K562 (cell line): ENCODE results near the gene TXNRD2. TPM values are rescaled to one million over a fixed set of nuclear protein-coding genes. Genes with fewer than 3 reads are reported as not detected.

ENCODE experiments used
- DDX20 ChIP-seq: fragments of 450-650 bp; IDR thresholded peaks from 2 replicates; pipeline ENCODE4 v1.6.1; 2016; ENCODE audit warnings: missing genetic modification characterization, low read depth, mild to moderate bottlenecking, missing compliant biosample characterization, moderate library complexity
- ERF ChIP-seq: fragments of 450-650 bp; formaldehyde crosslinking; IDR thresholded peaks from 2 replicates; pipeline ENCODE4 v1.4.0; 2020; ENCODE audit warnings: mild to moderate bottlenecking, mixed read lengths
- HMGN3 ChIP-seq: IDR thresholded peaks from 2 replicates; pipeline ENCODE4 v1.6.1; 2011; ENCODE audit warnings: borderline replicate concordance, low read depth, mild to moderate bottlenecking, mixed read lengths, low read length; ENCODE audit not compliant: insufficient read length; ENCODE audit errors: extremely low read depth
- KAT2B ChIP-seq: IDR thresholded peaks from one replicate; pipeline ENCODE4 v1.6.1; 2012; ENCODE audit warnings: low read depth, mild to moderate bottlenecking, control low read depth, inconsistent platforms, low read length, moderate library complexity
- KLF10 ChIP-seq: fragments of 250-450 bp; sonication (Bioruptor Pico); IDR thresholded peaks from 2 replicates; pipeline ENCODE4 v1.6.1; 2021; ENCODE audit warnings: matching md5 sums
- MECOM ChIP-seq: fragments of 250-450 bp; sonication (Bioruptor Pico); IDR thresholded peaks from 2 replicates; pipeline ENCODE4 v1.8.0; 2022; ENCODE audit warnings: inconsistent platforms
- MEF2A ChIP-seq: IDR thresholded peaks from 2 replicates; pipeline ENCODE4 v1.6.1; 2011; ENCODE audit warnings: low read depth, mild to moderate bottlenecking, low read length, moderate library complexity; ENCODE audit not compliant: control insufficient read depth
- MEIS2 ChIP-seq: fragments of 450-650 bp; IDR thresholded peaks from 2 replicates; pipeline ENCODE4 v1.6.1; 2014; ENCODE audit warnings: mild to moderate bottlenecking; ENCODE audit not compliant: partially characterized antibody
- MLLT1 ChIP-seq, 2 experiments: fragments of 450-650 bp; IDR thresholded peaks; 2 replicates each; pipeline ENCODE4 v1.6.1; 2016
- NCOA4 ChIP-seq: fragments of 450-650 bp; IDR thresholded peaks from 2 replicates; pipeline ENCODE4 v1.6.1; 2018; ENCODE audit warnings: mild to moderate bottlenecking; ENCODE audit not compliant: partially characterized antibody
- NFATC3 ChIP-seq: fragments of 450-650 bp; IDR thresholded peaks from 2 replicates; pipeline ENCODE4 v1.6.1; 2017; ENCODE audit warnings: mild to moderate bottlenecking
- PHF20 ChIP-seq: fragments of 450-650 bp; IDR thresholded peaks from 2 replicates; pipeline ENCODE4 v1.6.1; 2018; ENCODE audit not compliant: partially characterized antibody
- POLR2G ChIP-seq: fragments of 200-400 bp; formaldehyde crosslinking; IDR thresholded peaks from 2 replicates; pipeline ENCODE4 v1.6.1; 2017; ENCODE audit warnings: low read depth, mild to moderate bottlenecking, antibody characterized with exemption, low read length, moderate library complexity
- RBM25 ChIP-seq: fragments of 200-400 bp; formaldehyde crosslinking; IDR thresholded peaks from 2 replicates; pipeline ENCODE4 v1.6.1; 2018; ENCODE audit warnings: low read length, low read depth, moderate library complexity; ENCODE audit not compliant: severe bottlenecking
- RCOR1 ChIP-seq, 2 experiments: IDR thresholded peaks; 2 replicates each; pipeline ENCODE4 v1.6.1; 2012; ENCODE audit warnings: low read depth in 2 of 2, low read length in 2 of 2, borderline replicate concordance in 1 of 2, improper control_type of control experiment in 1 of 2
- THRAP3 ChIP-seq: fragments of 450-650 bp; IDR thresholded peaks from 2 replicates; pipeline ENCODE4 v1.6.1; 2016; ENCODE audit warnings: mild to moderate bottlenecking, inconsistent platforms, borderline replicate concordance
- TRIM24 ChIP-seq, 2 experiments: fragments of 450-650 bp; IDR thresholded peaks; 2 replicates each; pipeline ENCODE4 v1.6.1; 2016
- ZNF12 ChIP-seq: sonication (generic); formaldehyde crosslinking; IDR thresholded peaks from 2 replicates; pipeline ENCODE4 v1.4.0; 2020; ENCODE audit warnings: mild to moderate bottlenecking, missing genetic modification reagents
- ZNF165 ChIP-seq: fragments of 250-450 bp; sonication (Bioruptor Pico); IDR thresholded peaks from 2 replicates; pipeline ENCODE4 v1.4.0; 2020; ENCODE audit warnings: borderline replicate concordance
- ZNF197 ChIP-seq: fragments of 200-800 bp; sonication (Bioruptor generic); IDR thresholded peaks from 2 replicates; pipeline ENCODE4 v1.6.1; 2016; ENCODE audit warnings: low read depth, missing genetic modification characterization, missing compliant biosample characterization
- ZNF282 ChIP-seq: sonication (generic); formaldehyde crosslinking; IDR thresholded peaks from 2 replicates; pipeline ENCODE4 v1.8.1; 2023; ENCODE audit warnings: missing genetic modification reagents
- ZNF830 ChIP-seq: fragments of 250-450 bp; sonication (Bioruptor Pico); IDR thresholded peaks from 2 replicates; pipeline ENCODE4 v1.5.0; 2021; ENCODE audit warnings: mild to moderate bottlenecking
- polyA plus RNA-seq, 8 experiments: library from polyadenylated mRNA; depleted of rRNA in 4 of 8; stranded (reverse) in 5 of 8; unstranded in 3 of 8; fragments of >200 nt; fragmentation: Nextera tagmentation in 2 of 8; fragmentation: Illumina TruSeq in 1 of 8; extraction: Ambion mirVana in 2 of 8; extraction: Trizol in 1 of 8; gene quantifications; 2 replicates each; pipeline versions ENCODE4 v1.2.1 to v1.2.3, GENCODE V29; 2011 to 2014; ENCODE audit warnings: inconsistent platforms in 1 of 8, missing spikeins in 1 of 8
- total RNA-seq, 7 experiments: library from RNA; depleted of rRNA in 6 of 7; stranded (reverse); fragments of >200 nt in 6 of 7; fragmentation: Illumina TruSeq in 2 of 7; extraction: Trizol in 2 of 7; gene quantifications; 2 replicates each; pipeline versions ENCODE4 v1.2.1 to v1.2.3, GENCODE V29; 2011 to 2021; ENCODE audit warnings: low replicate concordance in 1 of 7
- TF ChIP-seq, protein P1 (sequence below): fragments of 450-650 bp; formaldehyde crosslinking; IDR thresholded peaks from 2 replicates; pipeline ENCODE4 v1.4.0; 2020; ENCODE audit warnings: mild to moderate bottlenecking, moderate library complexity
- TF ChIP-seq, protein P2 (sequence below): fragments of 450-650 bp; IDR thresholded peaks from 2 replicates; pipeline ENCODE4 v1.6.1; 2016
- TF ChIP-seq, protein P3 (sequence below): fragments of 250-450 bp; sonication (Bioruptor Pico); IDR thresholded peaks from 2 replicates; pipeline ENCODE4 v1.6.1; 2021; ENCODE audit warnings: mild to moderate bottlenecking

TXNRD2 gene
- total and polyA plus RNA-seq, 9 of the 15 experiments (the other 6 are each of a cell fraction or from before 2014, with no cell fraction given): 3.3 to 80.2 (median 49.4) TPM

- no peak for TF ChIP-seq ZNF282 (CRISPR knock-in tag)
- no peak for TF ChIP-seq ERF
- no peak for TF ChIP-seq MLLT1 (IDR thresholded peaks at IDR 0.05)
- no peak for TF ChIP-seq TRIM24 (IDR thresholded peaks at IDR 0.05)
- TF ChIP-seq HMGN3: no peak
- no peak for TF ChIP-seq ZNF12 (CRISPR knock-in tag)
- TF ChIP-seq, protein P1, sequence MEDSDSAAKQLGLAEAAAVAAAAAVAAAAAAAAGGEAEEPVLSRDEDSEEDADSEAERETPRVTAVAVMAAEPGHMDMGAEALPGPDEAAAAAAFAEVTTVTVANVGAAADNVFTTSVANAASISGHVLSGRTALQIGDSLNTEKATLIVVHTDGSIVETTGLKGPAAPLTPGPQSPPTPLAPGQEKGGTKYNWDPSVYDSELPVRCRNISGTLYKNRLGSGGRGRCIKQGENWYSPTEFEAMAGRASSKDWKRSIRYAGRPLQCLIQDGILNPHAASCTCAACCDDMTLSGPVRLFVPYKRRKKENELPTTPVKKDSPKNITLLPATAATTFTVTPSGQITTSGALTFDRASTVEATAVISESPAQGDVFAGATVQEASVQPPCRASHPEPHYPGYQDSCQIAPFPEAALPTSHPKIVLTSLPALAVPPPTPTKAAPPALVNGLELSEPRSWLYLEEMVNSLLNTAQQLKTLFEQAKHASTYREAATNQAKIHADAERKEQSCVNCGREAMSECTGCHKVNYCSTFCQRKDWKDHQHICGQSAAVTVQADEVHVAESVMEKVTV (CRISPR knock-in tag): no peak
- no peak for TF ChIP-seq POLR2G
- TF ChIP-seq, protein P2, sequence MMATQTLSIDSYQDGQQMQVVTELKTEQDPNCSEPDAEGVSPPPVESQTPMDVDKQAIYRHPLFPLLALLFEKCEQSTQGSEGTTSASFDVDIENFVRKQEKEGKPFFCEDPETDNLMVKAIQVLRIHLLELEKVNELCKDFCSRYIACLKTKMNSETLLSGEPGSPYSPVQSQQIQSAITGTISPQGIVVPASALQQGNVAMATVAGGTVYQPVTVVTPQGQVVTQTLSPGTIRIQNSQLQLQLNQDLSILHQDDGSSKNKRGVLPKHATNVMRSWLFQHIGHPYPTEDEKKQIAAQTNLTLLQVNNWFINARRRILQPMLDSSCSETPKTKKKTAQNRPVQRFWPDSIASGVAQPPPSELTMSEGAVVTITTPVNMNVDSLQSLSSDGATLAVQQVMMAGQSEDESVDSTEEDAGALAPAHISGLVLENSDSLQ: no peak
- TF ChIP-seq, protein P3, sequence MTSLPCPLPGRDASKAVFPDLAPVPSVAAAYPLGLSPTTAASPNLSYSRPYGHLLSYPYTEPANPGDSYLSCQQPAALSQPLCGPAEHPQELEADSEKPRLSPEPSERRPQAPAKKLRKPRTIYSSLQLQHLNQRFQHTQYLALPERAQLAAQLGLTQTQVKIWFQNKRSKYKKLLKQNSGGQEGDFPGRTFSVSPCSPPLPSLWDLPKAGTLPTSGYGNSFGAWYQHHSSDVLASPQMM (CRISPR knock-in tag): no peak
- no peak for TF ChIP-seq ZNF197
- TF ChIP-seq MEF2A: no peak
- TF ChIP-seq THRAP3: no peak
- TF ChIP-seq KLF10 (CRISPR knock-in tag): no peak
- TF ChIP-seq NCOA4: no peak
- no peak for TF ChIP-seq PHF20
- TF ChIP-seq MECOM (CRISPR knock-in tag): no peak
- no peak for TF ChIP-seq DDX20 (tag)
- no peak for TF ChIP-seq ZNF165 (CRISPR knock-in tag)
- no peak for TF ChIP-seq MEIS2
- TF ChIP-seq ZNF830 (CRISPR knock-in tag): peak; percentile 65; the same call in 1 of the 2 replicates
- no peak for TF ChIP-seq KAT2B
- TF ChIP-seq NFATC3: 0 out of 2 replicates have a peak, but pooled peaks have one; percentile 65
- TF ChIP-seq RBM25: no peak
- peak in 1 of 2 experiments; percentile 64; a peak in 2 of 4 replicates for TF ChIP-seq RCOR1 (IDR thresholded peaks at IDR 0.05; ENCODE audit: borderline replicate concordance in 1 of 2, low read depth in 2 of 2, low read length in 2 of 2)
These were observed 24.4 kb upstream of the TXNRD2 start (continued) for GRCh38 chr22:19965771-19966709.
